ENCODE results near the gene MAGED2. TPM values are rescaled to one million over a fixed set of nuclear protein-coding genes. Genes with fewer than 3 reads are reported as not detected.

The MAGED2 gene
- total and polyA plus RNA-seq, 12 donors, result 55.1 to 130 (median 96.0) TPM

- WGBS, 2 donors, result 52 to 72% methylated on average over 6 of the region's 6 CpGs
Measured at GRCh38 chrX:54776061-54776460, 31.5 kb upstream of the MAGED2 start.

GRCh38 chrX:54776987-54777672 is 30.4 kb upstream of the MAGED2 start:
- ATAC-seq, result no peak
- Histone ChIP-seq H3K27ac (no peak overlapping the region), H3K9me3 (no peaks in the 10 kb centered on the region), H3K4me3 (no peak overlapping the region), H3K36me3 (no peaks in the 10 kb centered on the region), H3K4me1 (no peaks in the 10 kb centered on the region), H3K27me3 (peaks cover 0 to 19% (median 0%) of the 10 kb centered on the region in 7 donors)
- 91 to 96% methylated on average over 6 of the region's 6 CpGs for WGBS, 2 donors
- DNase-seq, result no peak
- intact Hi-C loops (cut with DNase I), result no loop called here
- TF ChIP-seq CTCF (IDR thresholded peaks at IDR 0.05), result no peak

More at GRCh38 chrX:54776061-54776460, 31.5 kb upstream of the MAGED2 start:
- Histone ChIP-seq H3K27ac (no peak overlapping the region), H3K36me3 (no peaks in the 10 kb centered on the region), H3K4me3 (no peak overlapping the region), H3K9me3 (no peaks in the 10 kb centered on the region), H3K27me3 (peaks cover 0 to 19% (median 0%) of the 10 kb centered on the region in 7 donors), H3K4me1 (no peaks in the 10 kb centered on the region)
- DNase-seq (no peak), ATAC-seq (no peak)
- TF ChIP-seq CTCF (IDR thresholded peaks at IDR 0.05), result no peak
- intact Hi-C loops (cut with DNase I), result no loop called here

- DNase-seq (no peak), ATAC-seq (no peak)
- no peaks in the 10 kb centered on the region for H3K9me3 ChIP-seq
- H3K4me3 ChIP-seq, result no peak overlapping the region
- no peak overlapping the region for H3K27ac ChIP-seq
- no peaks in the 10 kb centered on the region for H3K4me1 ChIP-seq
- no peaks in the 10 kb centered on the region for H3K36me3 ChIP-seq
- intact Hi-C loops (cut with DNase I), result no loop called here
- WGBS, 2 donors, result 34 to 38% methylated on average over 4 of the region's 4 CpGs
- peaks cover 0 to 4% (median 0%) of the 10 kb centered on the region in 7 donors for H3K27me3 ChIP-seq
- TF ChIP-seq CTCF (IDR thresholded peaks at IDR 0.05), result peak in 4 of 9 donors; percentile 7 to 20 (median 16)
Measured at GRCh38 chrX:54785901-54786300, 21.6 kb upstream of the MAGED2 start.

GRCh38 chrX:54786967-54787366 is 20.6 kb upstream of the MAGED2 start:
- Histone ChIP-seq H3K4me1 (no peaks in the 10 kb centered on the region), H3K4me3 (no peak overlapping the region), H3K27ac (no peak overlapping the region), H3K36me3 (no peaks in the 10 kb centered on the region), H3K27me3 (peaks cover 0 to 9% (median 0%) of the 10 kb centered on the region in 7 donors), H3K9me3 (no peaks in the 10 kb centered on the region)
- WGBS, 2 donors, result 80 to 89% methylated on average over 2 of the region's 2 CpGs
- no peak for ATAC-seq
- peak in 2 of 9 donors; percentile 8 to 16 for TF ChIP-seq CTCF (IDR thresholded peaks at IDR 0.05)
- intact Hi-C loops (cut with DNase I), result no loop called here
- DNase-seq, result no peak

All from heart right ventricle (tissue), 16 donors.